Dedifferentiated amniotic fluid mesenchymal stem cell (primary cell): ENCODE measurements around the gene IFI30.

Source experiments
- DNase-seq: peaks from one replicate; pipeline ENCODE4 v3.0.0-alpha.2; 2016; ENCODE audit errors: extremely low spot score

Gene IFI30

DNA sequence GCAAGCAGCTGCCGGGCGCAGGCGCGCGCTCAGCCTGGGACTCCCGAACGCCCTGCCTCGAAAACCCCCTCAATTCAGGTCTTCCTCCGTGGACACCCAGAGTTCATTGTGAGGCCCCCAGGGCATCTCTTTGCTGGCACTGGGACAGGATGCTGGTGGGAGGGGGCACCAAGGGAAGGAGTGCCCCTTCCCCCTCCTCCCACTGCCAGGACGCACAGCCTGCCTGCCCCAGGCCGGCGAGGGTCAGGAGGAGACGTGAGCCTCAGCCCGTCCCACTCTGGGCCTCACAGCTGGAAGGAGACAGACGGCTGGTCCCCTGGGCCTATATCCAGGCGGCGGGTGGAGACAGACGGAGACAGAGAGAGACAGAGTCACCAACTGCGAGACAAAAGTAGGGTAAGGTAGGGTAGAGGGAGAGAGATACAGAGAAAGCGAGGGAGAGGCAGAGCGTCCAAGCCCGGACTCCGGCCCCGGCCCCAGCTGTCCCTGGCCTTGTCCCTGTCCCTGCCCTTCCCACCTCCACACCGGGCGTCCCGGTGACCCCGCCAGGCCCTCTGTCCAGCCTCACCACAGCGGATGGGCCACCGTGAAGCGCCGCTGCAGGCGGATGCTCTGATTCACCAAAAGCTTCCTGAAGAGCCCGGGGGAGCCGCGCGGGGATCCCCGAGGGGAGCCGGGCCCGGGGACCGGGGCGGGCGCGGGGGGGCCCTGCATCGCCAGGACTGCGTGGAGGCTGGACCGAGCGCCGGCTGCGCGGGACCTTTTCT is 52.3 kb downstream of the IFI30 start, which contains the start of gene PDE4C:
Gene PDE4C, minus strand, starts transcription at position 737 of the 767 bp plus-strand sequence. Its CDS starts 23 bp downstream, at position 714.
- no peak for DNase-seq

- DNase-seq: no peak
Observed at GRCh38 chr19:18226956-18227780, 53.6 kb downstream of the IFI30 start.
